HEK293 (cell line): ENCODE data around the gene RRAGC.

ENCODE experiments used
- CTCF ChIA-PET: fragments of 350-600 bp; formaldehyde crosslinking; extraction: SDS; loops from one replicate; lab custom pipeline; 2021; ENCODE audit warnings: antibody characterized with exemption; lab: Yijun Ruan, JAX
- POLR2A ChIA-PET: fragments of 300-600 bp; formaldehyde crosslinking; extraction: SDS; loops from one replicate; lab custom pipeline; 2020; ENCODE audit warnings: antibody characterized with exemption, inconsistent platforms; lab: Yijun Ruan, JAX
- H3K27ac ChIP-seq: fragments of 200-500 bp; sonication (Bioruptor generic); 2 replicates; pipeline ENCODE4 v1.5.1; 2014; ENCODE audit warnings: low read depth, low read length, control low read depth, inconsistent platforms; ENCODE audit errors: extremely low read depth
- H3K36me3 ChIP-seq, 2 experiments: fragments of 200-500 bp in 1 of 2; sonication (Bioruptor generic) in 1 of 2; 1 replicate in 1 of 2; 2 replicates in 1 of 2; pipeline ENCODE4 v1.5.1; 2014 to 2017; ENCODE audit warnings: inconsistent platforms in 2 of 2, low read length in 2 of 2; ENCODE audit not compliant: control insufficient read depth in 2 of 2, insufficient read depth in 1 of 2
- H3K4me1 ChIP-seq: fragments of 200-500 bp; sonication (Bioruptor generic); 2 replicates; pipeline ENCODE4 v1.5.1; 2014; ENCODE audit warnings: mild to moderate bottlenecking, low read length, inconsistent platforms; ENCODE audit not compliant: control insufficient read depth, insufficient read depth
- H3K4me3 ChIP-seq: 2 replicates; pipeline ENCODE4 v1.5.1; 2011; ENCODE audit warnings: low read depth, mild to moderate bottlenecking, control low read depth, low read length, moderate library complexity
- H3K9me3 ChIP-seq: fragments of 200-500 bp; sonication (Bioruptor generic); 2 replicates; pipeline ENCODE4 v1.5.1; 2014; ENCODE audit warnings: low read depth, low read length, inconsistent platforms; ENCODE audit not compliant: control insufficient read depth, insufficient read depth
- REPIN1 ChIP-seq: fragments of 450-650 bp; formaldehyde crosslinking; IDR thresholded peaks from 2 replicates; pipeline ENCODE4 v1.5.1; 2017; ENCODE audit warnings: missing biosample characterization, missing genetic modification characterization, low read depth
- TSHZ1 ChIP-seq: fragments of 450-650 bp; formaldehyde crosslinking; IDR thresholded peaks from 2 replicates; pipeline ENCODE4 v1.5.1; 2016; ENCODE audit warnings: missing biosample characterization, missing genetic modification characterization, borderline replicate concordance
- WT1 ChIP-seq: fragments of 450-650 bp; formaldehyde crosslinking; IDR thresholded peaks from 2 replicates; pipeline ENCODE4 v1.5.1; 2016; ENCODE audit warnings: missing biosample characterization, missing genetic modification characterization
- ZBTB8A ChIP-seq: fragments of 450-650 bp; formaldehyde crosslinking; IDR thresholded peaks from 2 replicates; pipeline ENCODE4 v1.5.1; 2016; ENCODE audit warnings: missing biosample characterization, missing genetic modification characterization
- ZFHX2 ChIP-seq: fragments of 450-650 bp; formaldehyde crosslinking; conservative IDR thresholded peaks from 2 replicates; pipeline ENCODE4 v1.5.1; 2016; ENCODE audit warnings: missing biosample characterization, missing genetic modification characterization
- ZIC2 ChIP-seq: fragments of 450-650 bp; formaldehyde crosslinking; IDR thresholded peaks from 2 replicates; pipeline ENCODE4 v1.5.1; 2016; ENCODE audit warnings: missing biosample characterization, missing genetic modification characterization
- ZNF366 ChIP-seq: fragments of 450-650 bp; formaldehyde crosslinking; conservative IDR thresholded peaks from 2 replicates; pipeline ENCODE4 v1.5.1; 2016; ENCODE audit warnings: missing biosample characterization, missing genetic modification characterization
- ZNF510 ChIP-seq: fragments of 450-650 bp; formaldehyde crosslinking; IDR thresholded peaks from 2 replicates; pipeline ENCODE4 v1.5.1; 2018; ENCODE audit warnings: mild to moderate bottlenecking, missing genetic modification characterization, missing biosample characterization; ENCODE audit not compliant: insufficient replicate concordance
- ZNF530 ChIP-seq: fragments of 450-650 bp; formaldehyde crosslinking; IDR thresholded peaks from 2 replicates; pipeline ENCODE4 v1.5.1; 2016; ENCODE audit warnings: low read depth, missing biosample characterization, missing genetic modification characterization
- ZNF624 ChIP-seq: fragments of 450-650 bp; formaldehyde crosslinking; IDR thresholded peaks from 2 replicates; pipeline ENCODE4 v1.5.1; 2017; ENCODE audit warnings: missing biosample characterization, missing genetic modification characterization
- ZNF670 ChIP-seq: fragments of 450-650 bp; formaldehyde crosslinking; IDR thresholded peaks from 2 replicates; pipeline ENCODE4 v1.5.1; 2016; ENCODE audit warnings: missing biosample characterization, missing genetic modification characterization, low read depth
- TF ChIP-seq, protein P1 (sequence below): fragments of 450-650 bp; formaldehyde crosslinking; IDR thresholded peaks from 2 replicates; pipeline ENCODE4 v1.5.1; 2016; ENCODE audit warnings: missing biosample characterization, missing genetic modification characterization
- TF ChIP-seq, protein P2 (sequence below): fragments of 450-650 bp; formaldehyde crosslinking; IDR thresholded peaks from 2 replicates; pipeline ENCODE4 v1.5.1; 2017; ENCODE audit warnings: missing biosample characterization, missing genetic modification characterization
- TF ChIP-seq, protein P3 (sequence below): fragments of 450-650 bp; formaldehyde crosslinking; IDR thresholded peaks from 2 replicates; pipeline ENCODE4 v1.5.1; 2017; ENCODE audit warnings: missing biosample characterization, missing genetic modification characterization

The RRAGC gene

DNA sequence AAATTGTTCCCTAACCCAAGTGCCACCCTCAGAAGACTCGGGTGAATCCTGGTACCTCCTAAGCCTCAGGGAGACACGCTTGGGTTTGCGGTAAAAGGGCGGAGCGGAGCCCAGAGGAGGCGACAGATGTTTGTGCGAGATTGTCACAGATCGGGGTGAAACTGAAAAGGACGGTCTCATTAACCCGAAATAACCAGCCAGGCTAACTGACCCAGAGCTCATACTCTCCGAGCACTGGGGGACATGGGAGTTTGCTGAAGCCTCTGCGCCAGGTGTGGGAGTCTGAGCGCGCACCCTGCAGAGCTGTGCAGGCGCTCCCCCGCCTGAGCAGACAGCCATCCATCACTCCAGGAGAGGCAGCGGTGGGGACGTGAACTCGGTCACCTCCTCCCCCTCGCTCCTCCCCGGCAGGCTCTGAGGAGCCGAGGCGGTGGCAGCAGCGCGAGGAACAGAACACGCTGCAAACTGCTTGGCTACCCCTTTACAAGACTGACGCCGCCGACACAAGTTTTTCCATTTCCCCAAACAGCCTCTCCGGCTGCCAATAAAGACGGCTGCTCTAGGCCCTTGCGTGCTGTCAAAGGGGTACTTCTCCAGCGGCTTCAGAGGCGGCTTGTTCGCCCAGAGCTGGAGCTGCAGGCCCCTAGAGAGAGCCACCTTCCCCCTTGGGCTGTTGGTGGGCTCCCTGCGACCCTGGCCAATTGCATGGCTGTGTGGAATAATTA is 43.5 kb downstream of the RRAGC start (continued):
- TF ChIP-seq, protein P1, sequence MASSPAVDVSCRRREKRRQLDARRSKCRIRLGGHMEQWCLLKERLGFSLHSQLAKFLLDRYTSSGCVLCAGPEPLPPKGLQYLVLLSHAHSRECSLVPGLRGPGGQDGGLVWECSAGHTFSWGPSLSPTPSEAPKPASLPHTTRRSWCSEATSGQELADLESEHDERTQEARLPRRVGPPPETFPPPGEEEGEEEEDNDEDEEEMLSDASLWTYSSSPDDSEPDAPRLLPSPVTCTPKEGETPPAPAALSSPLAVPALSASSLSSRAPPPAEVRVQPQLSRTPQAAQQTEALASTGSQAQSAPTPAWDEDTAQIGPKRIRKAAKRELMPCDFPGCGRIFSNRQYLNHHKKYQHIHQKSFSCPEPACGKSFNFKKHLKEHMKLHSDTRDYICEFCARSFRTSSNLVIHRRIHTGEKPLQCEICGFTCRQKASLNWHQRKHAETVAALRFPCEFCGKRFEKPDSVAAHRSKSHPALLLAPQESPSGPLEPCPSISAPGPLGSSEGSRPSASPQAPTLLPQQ (tag by site-specific recombination): no peak
- no peak for TF ChIP-seq ZNF624 (tag by site-specific recombination)
- TF ChIP-seq, protein P2, sequence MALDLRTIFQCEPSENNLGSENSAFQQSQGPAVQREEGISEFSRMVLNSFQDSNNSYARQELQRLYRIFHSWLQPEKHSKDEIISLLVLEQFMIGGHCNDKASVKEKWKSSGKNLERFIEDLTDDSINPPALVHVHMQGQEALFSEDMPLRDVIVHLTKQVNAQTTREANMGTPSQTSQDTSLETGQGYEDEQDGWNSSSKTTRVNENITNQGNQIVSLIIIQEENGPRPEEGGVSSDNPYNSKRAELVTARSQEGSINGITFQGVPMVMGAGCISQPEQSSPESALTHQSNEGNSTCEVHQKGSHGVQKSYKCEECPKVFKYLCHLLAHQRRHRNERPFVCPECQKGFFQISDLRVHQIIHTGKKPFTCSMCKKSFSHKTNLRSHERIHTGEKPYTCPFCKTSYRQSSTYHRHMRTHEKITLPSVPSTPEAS (tag by site-specific recombination): no peak
- peak; percentile 49; the same call in 1 of the 2 replicates for TF ChIP-seq ZFHX2
- TF ChIP-seq ZNF530 (tag by site-specific recombination): no peak
- TF ChIP-seq ZNF670 (tag by site-specific recombination): no peak
- no peak for TF ChIP-seq TSHZ1 (tag by site-specific recombination)
- TF ChIP-seq ZNF366 (tag by site-specific recombination): no peak
- TF ChIP-seq REPIN1 (tag by site-specific recombination): no peak
- TF ChIP-seq WT1 (tag by site-specific recombination): 0 out of 2 replicates have a peak, but pooled peaks have one; percentile 36
- no peak for TF ChIP-seq ZNF510 (tag by site-specific recombination)
- no peak for TF ChIP-seq ZIC2 (tag by site-specific recombination)

DNA sequence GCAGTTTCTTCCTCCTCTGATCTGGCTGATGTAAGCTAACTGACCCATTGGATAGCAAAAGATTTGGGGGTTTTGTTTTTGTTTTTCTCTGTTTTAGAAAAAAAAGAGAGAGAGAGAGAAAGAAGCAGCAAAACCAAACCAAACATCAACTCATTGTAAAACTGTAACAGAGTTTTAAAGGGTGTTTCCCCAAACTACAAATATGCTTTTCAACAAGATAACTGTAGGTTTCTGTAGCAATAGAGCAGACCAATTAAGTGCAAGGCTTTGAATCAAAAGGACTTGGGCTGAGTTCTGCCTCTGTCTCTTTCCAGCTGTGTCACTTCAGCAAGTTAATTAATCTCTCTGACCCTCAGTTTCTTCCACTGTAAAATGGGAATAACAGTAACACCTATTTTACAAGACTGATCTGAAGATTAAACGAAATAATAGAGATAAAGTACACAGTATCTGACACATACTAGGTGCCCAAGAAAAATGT is 44.5 kb downstream of the RRAGC start:
- Histone ChIP-seq H3K4me3 (no peak overlapping the region), H3K27ac (no peak overlapping the region), H3K4me1 (no peaks in the 10 kb centered on the region), H3K36me3 (no peaks in the 10 kb centered on the region), H3K9me3 (no peaks in the 10 kb centered on the region)
- ChIA-PET POLR2A (no interaction called here), CTCF (interaction anchor here (0.7 kb wide), 1 partner anchor 856 kb away, joined by 4 read pairs; no protein-coding TSS in a partner anchor)
- TF ChIP-seq, protein P3, sequence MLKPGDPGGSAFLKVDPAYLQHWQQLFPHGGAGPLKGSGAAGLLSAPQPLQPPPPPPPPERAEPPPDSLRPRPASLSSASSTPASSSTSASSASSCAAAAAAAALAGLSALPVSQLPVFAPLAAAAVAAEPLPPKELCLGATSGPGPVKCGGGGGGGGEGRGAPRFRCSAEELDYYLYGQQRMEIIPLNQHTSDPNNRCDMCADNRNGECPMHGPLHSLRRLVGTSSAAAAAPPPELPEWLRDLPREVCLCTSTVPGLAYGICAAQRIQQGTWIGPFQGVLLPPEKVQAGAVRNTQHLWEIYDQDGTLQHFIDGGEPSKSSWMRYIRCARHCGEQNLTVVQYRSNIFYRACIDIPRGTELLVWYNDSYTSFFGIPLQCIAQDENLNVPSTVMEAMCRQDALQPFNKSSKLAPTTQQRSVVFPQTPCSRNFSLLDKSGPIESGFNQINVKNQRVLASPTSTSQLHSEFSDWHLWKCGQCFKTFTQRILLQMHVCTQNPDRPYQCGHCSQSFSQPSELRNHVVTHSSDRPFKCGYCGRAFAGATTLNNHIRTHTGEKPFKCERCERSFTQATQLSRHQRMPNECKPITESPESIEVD: 0 out of 2 replicates have a peak, but pooled peaks have one; percentile 15
- TF ChIP-seq ZBTB8A: no peak
